Mononuclear cell (primary cell): Measurements from ENCODE around the gene NLGN3. TPM values are rescaled to one million over a fixed set of nuclear protein-coding genes. Genes with fewer than 3 reads are reported as not detected.
A peak's percentile ranks its signal among the peaks of the same experiment; 100 is the strongest.
"Not testable (repeated sequence)": the region's sequence is repeated elsewhere in the genome, so short reads cannot be mapped to it uniquely, and the experiment has no call there.

Experiments used
- H3K27me3 ChIP-seq: 2 replicates; pipeline ENCODE4 v1.6.0; 2011; ENCODE audit warnings: low read length, control low read depth; ENCODE audit not compliant: insufficient read depth
- H3K4me1 ChIP-seq: 2 replicates; pipeline ENCODE4 v1.5.1; 2011; ENCODE audit warnings: mild to moderate bottlenecking, low read length, control low read depth; ENCODE audit not compliant: insufficient read depth
- H3K4me3 ChIP-seq: 2 replicates; pipeline ENCODE4 v1.5.1; 2011; ENCODE audit warnings: mild to moderate bottlenecking, low read length, moderate library complexity
- H3K9me3 ChIP-seq: 2 replicates; pipeline ENCODE4 v1.5.1; 2011; ENCODE audit warnings: low read depth, mild to moderate bottlenecking, control low read depth, low read length
- total RNA-seq: library from RNA; depleted of rRNA; stranded (reverse); fragments of >200 nt; gene quantifications from one replicate; pipeline ENCODE4 v1.2.3, GENCODE V29; 2012

The NLGN3 gene
- total RNA-seq, 1 donor: 2.6 TPM

DNA sequence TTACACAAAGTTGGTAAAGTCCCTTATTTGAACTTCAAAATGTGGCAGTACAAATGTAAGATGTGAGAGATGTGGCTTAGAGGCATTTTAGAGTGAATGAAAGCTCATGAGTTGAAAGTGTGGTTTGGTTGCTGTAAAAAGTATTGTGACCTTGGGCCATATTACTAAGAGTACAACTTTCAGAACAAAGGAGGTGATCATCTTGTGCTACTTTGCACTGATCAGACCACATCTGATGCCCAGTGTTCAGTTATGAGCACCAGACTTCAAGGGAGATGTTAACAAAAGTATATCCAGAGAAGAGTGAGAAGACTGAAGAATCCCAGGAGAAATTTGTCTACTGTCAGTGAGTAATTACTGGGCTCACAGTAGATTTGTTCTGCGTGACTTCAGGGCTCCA is 30.2 kb downstream of the NLGN3 start:
- H3K4me3 ChIP-seq: no peak overlapping the region
- no peaks in the 10 kb centered on the region for H3K9me3 ChIP-seq
- peaks cover 15% of the 10 kb centered on the region for H3K4me1 ChIP-seq
- H3K27me3 ChIP-seq: no peaks in the 10 kb centered on the region

DNA sequence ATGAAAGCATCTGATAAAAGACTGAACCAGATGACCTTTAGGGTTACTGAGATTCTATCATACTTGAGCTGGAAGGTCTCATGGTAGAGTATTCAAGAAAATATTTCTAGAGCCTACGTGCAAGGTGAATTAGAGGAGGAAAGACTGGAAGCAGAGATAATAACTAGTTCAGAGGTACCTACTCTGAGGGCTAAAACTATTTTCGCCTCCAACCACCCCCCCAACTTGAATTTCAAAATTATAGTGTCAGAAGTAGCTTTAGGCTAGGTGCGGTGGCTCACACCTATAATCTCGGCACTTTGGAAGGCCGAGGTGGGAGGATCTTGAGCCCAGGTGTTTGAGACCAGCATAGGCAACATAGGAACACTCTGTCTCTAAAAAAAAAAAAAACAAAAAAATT is 30.9 kb downstream of the NLGN3 start:
- Histone ChIP-seq H3K9me3 (no peaks in the 10 kb centered on the region), H3K4me1 (peaks cover 14% of the 10 kb centered on the region), H3K4me3 (no peak overlapping the region), H3K27me3 (no peaks in the 10 kb centered on the region)

DNA sequence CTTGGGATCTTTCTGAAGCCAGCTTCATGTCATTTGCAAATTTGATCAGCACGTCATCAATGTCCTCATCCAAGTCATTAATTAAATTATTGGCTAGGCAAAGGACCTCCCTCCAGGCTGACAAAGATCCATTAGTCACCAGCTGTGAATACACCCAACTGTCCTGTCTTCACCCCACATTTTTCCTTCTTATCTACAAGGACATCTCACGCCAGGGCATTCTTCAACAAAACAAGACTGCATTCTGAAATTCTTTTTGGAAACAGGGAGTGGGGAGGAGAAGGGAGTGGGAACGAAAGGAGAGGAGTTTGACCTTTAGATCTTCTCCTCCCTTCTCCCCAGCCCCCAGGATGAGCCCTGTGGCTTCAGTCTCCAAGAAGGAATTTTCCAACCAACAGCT is 32.7 kb downstream of the NLGN3 start:
- no peaks in the 10 kb centered on the region for H3K27me3 ChIP-seq
- H3K4me1 ChIP-seq: peaks cover 10% of the 10 kb centered on the region
- H3K9me3 ChIP-seq: no peaks in the 10 kb centered on the region
- H3K4me3 ChIP-seq: no peak overlapping the region

DNA sequence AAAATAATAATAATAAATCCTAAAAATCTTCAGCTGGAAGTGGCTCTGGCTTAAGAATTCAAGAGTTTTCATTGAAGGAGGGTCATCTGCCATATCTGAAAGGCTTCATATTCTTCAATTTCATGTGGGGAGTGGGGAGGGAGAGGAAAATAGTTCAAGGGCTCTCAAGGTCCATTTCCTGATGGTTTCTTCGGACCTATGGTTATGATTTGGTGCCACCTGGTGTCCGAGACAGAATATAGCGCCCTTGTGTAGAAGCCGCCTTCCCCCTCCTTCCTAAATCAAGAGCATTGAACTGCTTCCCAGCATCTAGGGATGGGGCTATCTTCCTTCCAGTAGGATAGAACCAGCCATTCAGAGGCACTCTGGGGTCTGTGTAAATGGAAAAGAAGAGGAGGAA is 34.3 kb downstream of the NLGN3 start:
- H3K4me1 ChIP-seq: peaks cover 16% of the 10 kb centered on the region
- H3K27me3 ChIP-seq: no peaks in the 10 kb centered on the region
- no peaks in the 10 kb centered on the region for H3K9me3 ChIP-seq
- H3K4me3 ChIP-seq: no peak overlapping the region

DNA sequence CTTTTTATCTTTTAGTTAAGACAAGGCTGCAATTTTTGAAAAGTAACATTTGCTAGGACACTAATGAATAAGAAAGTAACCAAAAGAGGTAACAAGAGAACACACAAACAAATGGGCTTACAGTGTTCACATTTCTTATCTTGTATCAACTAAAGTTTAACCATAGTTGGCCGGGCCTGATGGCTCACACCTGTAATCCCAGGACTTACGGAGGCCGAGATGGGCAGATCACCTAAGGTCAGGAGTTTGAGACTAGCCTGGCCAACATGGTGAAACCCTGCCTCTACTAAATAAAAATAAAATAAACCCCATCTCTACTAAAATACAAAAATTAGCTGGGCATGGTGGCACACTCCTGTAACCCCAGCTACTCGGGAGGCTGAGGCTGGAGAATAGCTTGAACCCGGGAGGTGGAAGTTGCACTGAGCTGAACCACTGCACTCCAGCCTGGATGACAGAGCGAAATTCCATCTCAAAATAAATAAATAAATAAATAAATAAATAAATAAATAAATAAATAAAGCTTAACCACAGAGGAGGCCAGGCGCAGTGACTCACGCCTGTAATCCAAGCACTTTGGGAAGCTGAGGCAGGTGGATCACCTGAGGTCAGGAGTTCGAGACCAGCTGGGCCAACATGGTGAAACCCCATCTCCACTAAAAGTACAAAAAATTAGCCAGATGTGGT is 36.1 kb downstream of the NLGN3 start:
- H3K4me1 ChIP-seq: peaks cover 13% of the 10 kb centered on the region
- H3K27me3 ChIP-seq, H3K9me3 ChIP-seq, H3K4me3 ChIP-seq: not testable (repeated sequence)

DNA sequence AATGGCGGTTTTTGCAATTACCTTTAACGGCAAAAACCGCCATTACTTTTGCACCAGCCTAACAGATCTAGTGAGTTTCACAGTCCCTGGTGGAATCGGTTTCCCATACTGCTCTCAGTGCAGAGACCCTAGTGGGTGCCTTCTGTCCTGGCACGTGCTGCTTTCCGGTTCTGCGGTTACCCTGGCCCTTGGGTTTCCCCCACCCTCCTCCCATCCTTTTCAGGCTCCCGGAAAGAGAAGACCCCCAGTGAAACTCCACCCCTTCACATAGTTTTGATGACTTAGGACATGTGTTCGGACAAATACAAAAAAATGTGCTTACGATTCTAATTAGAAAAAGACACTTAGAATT is 36.9 kb downstream of the NLGN3 start:
- Histone ChIP-seq H3K27me3 (no peaks in the 10 kb centered on the region), H3K4me1 (peaks cover 13% of the 10 kb centered on the region)

DNA sequence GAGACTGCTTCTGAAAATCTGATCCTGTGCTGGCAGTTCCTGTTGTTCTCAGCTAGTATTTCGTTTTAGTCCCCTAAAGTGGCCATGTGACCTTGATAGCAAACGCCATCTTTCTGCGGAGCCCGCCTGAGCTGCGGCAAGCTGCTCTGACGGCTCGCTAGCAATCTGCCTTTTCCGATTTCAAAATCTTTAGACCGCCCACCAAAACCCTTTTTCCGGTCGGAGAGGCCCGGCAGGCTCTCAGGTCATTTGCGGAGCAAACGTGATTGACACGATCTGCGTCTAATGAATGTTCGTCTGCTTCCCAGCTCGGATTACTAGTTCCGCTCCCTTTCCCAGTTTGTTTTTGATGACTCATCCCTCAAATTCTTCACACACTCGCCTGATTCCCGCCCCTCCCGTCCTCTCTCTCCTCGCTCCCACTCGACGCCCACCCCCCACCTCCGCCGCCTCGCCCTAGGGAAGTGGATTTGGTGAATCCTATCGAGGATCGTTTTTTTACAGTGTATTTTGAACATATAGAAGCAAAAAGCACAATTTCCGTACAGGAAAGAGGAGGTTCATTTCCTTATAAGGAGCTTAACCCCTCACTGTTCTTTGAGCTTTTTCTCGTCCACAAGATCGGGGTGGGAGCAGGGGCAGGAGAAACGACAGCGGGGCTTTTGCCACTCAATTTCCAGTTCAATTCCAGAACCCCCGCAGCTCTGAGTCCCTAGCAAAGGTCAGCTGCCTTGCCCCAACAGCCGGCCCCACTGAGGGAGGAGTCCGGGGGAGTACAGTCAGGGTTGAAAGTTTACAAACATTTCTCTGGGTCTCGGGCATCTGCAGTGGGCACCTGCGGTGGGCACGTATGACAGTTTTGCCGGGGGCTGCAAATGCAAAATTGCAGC is 37.5 kb downstream of the NLGN3 start:
- peak overlapping the region; percentile 60 for H3K4me3 ChIP-seq

More for the DNA sequence above, 36.9 kb downstream of the NLGN3 start:
- Histone ChIP-seq H3K9me3 (no peaks in the 10 kb centered on the region), H3K4me3 (peak overlapping the region; percentile 60)

DNA sequence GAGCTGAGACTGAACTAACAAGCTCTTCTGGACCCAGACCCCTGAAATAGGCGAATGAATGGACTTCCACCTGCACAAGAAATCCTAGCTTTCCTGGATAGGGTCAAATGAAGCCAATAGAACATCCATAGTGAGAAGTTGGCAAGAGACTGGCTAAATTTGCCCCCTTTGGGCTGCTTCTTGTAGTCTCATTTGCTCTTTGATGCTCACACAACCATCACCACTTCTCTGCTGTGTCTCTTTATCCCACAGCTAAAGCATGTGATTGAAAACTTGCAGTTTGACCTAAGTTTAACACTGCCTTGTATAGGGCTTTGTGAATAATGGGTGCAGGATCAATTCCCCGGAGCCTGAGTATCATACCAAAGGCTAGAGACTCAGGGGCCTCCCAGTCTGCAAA is 38.2 kb downstream of the NLGN3 start:
- Histone ChIP-seq H3K4me3 (no peak overlapping the region), H3K4me1 (peaks cover 13% of the 10 kb centered on the region), H3K27me3 (no peaks in the 10 kb centered on the region), H3K9me3 (no peaks in the 10 kb centered on the region)

More for the DNA sequence above, 37.5 kb downstream of the NLGN3 start:
- Histone ChIP-seq H3K4me1 (peaks cover 13% of the 10 kb centered on the region), H3K9me3 (no peaks in the 10 kb centered on the region), H3K27me3 (no peaks in the 10 kb centered on the region)

DNA sequence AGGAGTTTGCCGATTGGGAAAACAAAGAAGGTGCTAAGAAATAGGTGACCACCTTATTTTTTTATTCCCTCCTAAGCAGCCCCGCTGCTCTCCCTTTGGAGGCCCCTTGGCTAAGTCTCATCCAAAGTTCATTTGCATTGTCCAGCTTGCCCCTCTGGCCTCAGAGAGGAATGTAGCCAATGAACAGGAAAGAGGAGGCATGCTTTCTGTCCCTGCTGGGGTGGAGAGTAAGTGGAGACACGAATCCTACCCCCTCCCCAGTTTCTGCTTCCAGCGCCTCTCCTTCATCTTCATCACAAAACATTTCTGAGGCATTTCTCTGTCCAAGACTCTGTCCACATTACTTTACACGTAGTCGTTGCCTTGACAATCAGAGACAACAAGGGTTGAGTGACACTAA is 38.7 kb downstream of the NLGN3 start:
- Histone ChIP-seq H3K27me3 (no peaks in the 10 kb centered on the region), H3K9me3 (no peaks in the 10 kb centered on the region), H3K4me1 (peaks cover 13% of the 10 kb centered on the region), H3K4me3 (no peak overlapping the region)

DNA sequence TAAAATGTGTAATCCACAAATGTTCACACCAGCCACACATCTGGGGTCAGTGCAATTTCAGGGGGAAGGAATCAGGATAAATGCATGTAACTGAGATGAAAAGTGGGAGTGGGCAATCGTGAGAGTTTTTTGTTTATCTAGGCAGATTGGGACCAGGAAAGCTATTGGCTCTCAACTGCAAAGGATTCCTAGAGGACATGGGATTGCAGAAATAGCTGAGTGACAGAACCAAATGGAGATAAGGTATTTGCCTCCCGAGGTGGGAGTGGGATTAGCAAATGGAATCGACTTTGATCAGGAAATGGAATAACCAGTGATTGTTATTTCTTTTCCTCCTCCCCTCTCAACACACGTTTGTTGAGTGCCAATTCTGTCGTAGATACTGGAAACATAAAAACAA is 39.5 kb downstream of the NLGN3 start:
- Histone ChIP-seq H3K9me3 (no peaks in the 10 kb centered on the region), H3K4me3 (no peak overlapping the region), H3K4me1 (peaks cover 13% of the 10 kb centered on the region), H3K27me3 (no peaks in the 10 kb centered on the region)

DNA sequence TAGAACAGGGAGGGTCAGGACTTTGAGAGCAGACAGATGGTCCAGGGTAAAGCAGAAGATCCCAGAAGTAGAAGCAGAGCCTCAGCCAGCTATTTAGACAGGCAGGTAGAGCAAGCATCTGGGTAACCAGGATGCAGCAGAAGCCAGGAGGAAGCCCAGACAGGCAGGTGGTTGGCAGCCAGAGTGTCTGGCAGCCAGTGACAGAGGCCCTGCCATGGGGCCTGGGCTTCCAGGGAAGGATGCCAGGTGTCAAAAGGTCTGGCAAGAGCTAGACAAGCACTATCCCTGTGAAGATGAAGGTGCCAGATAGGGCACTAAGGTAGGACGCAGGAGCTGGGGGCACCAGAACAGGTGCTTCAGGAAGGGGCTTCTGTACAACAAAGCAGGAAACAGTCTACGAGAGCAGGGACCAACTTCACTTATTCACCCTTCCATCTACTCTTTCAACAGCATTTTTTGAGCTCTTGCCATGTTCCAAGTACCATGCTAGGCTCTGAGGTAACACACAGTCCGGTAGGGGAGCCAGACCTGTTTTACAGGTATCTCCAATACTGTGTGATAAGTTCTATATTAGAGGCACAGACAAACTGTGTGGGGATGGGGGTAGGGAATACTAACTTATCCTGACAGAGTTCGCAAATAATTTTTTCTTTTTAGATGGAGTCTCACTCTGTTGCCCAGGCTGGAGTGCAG is 40.3 kb downstream of the NLGN3 start:
- Histone ChIP-seq H3K9me3 (no peaks in the 10 kb centered on the region), H3K4me3 (no peak overlapping the region), H3K4me1 (peaks cover 13% of the 10 kb centered on the region), H3K27me3 (no peaks in the 10 kb centered on the region)

DNA sequence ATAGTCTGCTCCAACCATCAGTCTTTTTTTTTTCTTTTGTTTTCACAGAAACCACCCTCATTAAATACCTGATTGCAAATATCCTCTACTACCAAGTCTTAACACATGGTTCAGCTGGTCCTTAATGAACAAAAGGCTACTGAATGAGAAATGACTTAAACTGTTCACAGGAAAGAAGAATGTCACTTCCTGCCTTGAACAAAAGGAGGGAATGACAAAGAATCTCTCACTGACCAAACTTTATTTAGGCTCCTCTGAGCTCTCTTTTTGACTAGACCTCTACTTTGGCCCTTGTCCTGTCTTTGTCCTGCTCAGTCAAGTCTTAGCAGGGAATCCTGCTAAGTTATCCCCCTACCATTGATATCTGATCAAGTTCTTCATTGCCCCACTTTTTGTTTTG is 46.6 kb downstream of the NLGN3 start:
- no peaks in the 10 kb centered on the region for H3K27me3 ChIP-seq
- no peak overlapping the region for H3K4me3 ChIP-seq
- H3K9me3 ChIP-seq: no peaks in the 10 kb centered on the region
- H3K4me1 ChIP-seq: peaks cover 9% of the 10 kb centered on the region

DNA sequence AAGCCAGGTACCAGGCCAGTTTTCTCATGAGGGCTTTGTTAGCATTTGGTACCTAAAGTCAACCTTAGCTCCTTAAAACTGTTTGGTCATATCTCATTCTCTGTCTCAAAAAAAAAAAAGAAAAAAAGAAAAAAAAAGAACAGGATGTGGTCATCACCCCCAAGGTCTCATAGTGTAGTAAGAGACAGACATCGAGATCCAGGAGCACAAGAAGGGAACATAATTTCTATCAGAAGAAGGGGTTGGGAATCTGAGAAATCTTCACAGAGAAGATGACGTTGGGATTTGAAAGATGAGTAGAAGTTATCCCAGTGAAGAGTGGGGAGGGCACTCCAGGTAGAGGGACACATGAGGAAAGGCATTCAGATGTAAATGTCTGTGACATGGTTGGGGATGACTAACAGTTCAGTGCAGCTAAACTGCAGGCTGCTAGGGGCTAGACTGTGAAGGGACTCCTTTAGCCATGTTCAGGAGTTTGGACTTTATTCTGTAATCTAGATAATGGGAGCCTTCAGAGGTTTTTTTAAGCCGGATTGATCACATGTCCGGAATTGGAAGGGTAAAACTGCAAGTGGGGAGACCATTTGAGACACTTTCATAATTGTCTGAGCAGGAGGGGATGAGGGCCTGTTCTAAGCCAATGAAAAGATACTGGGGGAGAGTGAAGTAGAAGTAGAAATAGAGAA is 51.5 kb downstream of the NLGN3 start:
- Histone ChIP-seq H3K9me3 (no peaks in the 10 kb centered on the region), H3K4me3 (peak overlapping the region; percentile 25), H3K27me3 (no peaks in the 10 kb centered on the region), H3K4me1 (peaks cover 15% of the 10 kb centered on the region)

DNA sequence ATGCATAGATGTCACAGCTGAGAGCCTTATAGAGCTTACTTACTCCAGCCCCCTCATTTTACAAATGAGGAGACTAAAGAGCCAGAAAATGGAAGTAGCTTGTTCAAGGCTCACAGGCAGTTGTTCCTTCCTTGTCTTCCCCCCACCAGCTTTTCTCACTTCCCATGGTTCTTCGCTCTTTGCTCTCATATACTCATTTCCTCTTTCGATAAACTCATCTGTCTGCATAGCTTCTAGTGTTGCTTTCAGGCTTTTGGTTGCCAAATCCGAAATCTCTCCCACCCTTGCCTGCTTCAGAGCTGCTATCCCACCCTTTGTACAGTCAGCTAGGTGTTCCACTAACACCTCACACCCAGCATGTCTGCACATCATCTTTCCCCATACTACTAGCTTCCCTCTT is 53.4 kb downstream of the NLGN3 start:
- no peaks in the 10 kb centered on the region for H3K9me3 ChIP-seq
- no peaks in the 10 kb centered on the region for H3K27me3 ChIP-seq
- peaks cover 15% of the 10 kb centered on the region for H3K4me1 ChIP-seq
- H3K4me3 ChIP-seq: peak overlapping the region; percentile 52
